Activated naive CD4-positive, alpha-beta T cell treated with anti-CD3 and anti-CD28 coated beads, Interleukin-2, amount 50 U/mL, for 72 hours (primary cell): Measurements from ENCODE around the gene TERC. TPM values are rescaled to one million over a fixed set of nuclear protein-coding genes. Genes with fewer than 3 reads are reported as not detected.
A peak's percentile ranks its signal among the peaks of the same experiment; 100 is the strongest.

Source experiments
- ATAC-seq, 2 donors: fragments of 150-1000 bp; cut with Tn5 transposase; 2 replicates each; pipeline ENCODE4 v1.10.0; 2021; ENCODE audit warnings: mild to moderate bottlenecking in 2 of 2, moderate library complexity in 2 of 2
- DNase-seq, 2 donors: peaks; one replicate each; pipeline ENCODE4 v3.0.0; 2021 to 2022; ENCODE audit warnings: low spot score in 2 of 2
- H3K27ac Mint-ChIP-seq, 2 donors: one replicate each; pipeline ENCODE4 v1.8.0; 2022; ENCODE audit warnings: mild to moderate bottlenecking in 2 of 2, mixed read lengths in 2 of 2
- H3K36me3 Mint-ChIP-seq, 2 donors: one replicate each; pipeline ENCODE4 v1.8.0; 2022; ENCODE audit warnings: mixed read lengths in 2 of 2
- H3K9me3 Mint-ChIP-seq, 2 donors: one replicate each; pipeline ENCODE4 v1.8.0; 2022; ENCODE audit warnings: mixed read lengths in 2 of 2
- total RNA-seq, 2 donors: library from RNA; stranded (reverse); gene quantifications; one replicate each; pipeline ENCODE4 v1.2.3, GENCODE V29; 2022

Gene TERC
- total RNA-seq, 2 donors from 2014 or later: 8.5 to 10.2 TPM

DNA sequence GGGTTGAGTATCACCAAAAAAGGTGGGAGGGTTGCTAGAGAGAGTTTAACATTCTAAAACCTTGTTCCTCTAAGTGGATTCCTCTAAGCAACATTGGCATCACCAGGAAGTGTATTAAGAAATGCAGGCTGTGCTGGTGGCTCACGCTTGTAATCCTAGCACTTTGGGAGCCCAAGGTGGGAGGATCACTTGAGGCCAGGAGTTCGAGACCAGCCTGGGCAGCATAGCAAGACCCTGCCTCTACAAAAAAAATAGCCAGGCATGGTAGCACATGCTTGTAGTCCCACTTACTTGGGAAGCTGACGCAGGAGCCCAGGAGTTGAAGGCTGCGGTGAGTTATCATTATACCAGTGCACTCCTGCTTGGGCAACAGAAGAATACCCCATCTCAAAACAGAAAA, 13.0 kb upstream of the TERC start:
- DNase-seq: no peak
- H3K36me3 Mint-ChIP-seq: peaks cover 32 to 56% of the 10 kb centered on the region in 2 donors
- H3K9me3 Mint-ChIP-seq: no peaks in the 10 kb centered on the region
- ATAC-seq: no peak
- H3K27ac Mint-ChIP-seq: peak overlapping the region in 1 of 2 donors; percentile 30

DNA sequence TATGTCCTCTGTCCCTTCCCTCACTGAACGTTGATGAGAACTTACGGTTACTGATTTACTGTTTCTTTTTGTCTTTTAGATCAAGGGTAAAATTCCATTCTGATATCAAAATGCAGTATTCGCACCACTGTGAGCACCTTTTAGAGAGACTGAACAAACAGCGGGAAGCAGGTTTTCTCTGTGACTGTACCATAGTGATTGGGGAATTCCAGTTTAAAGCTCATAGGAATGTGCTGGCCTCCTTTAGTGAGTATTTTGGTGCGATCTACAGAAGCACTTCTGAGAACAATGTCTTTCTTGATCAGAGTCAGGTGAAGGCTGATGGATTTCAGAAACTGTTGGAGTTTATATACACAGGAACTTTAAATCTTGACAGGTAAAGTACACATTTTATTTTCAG, 9.3 kb upstream of the TERC start:
- H3K36me3 Mint-ChIP-seq: peaks cover 27 to 40% of the 10 kb centered on the region in 2 donors
- no peaks in the 10 kb centered on the region for H3K9me3 Mint-ChIP-seq
- no peak for DNase-seq
- H3K27ac Mint-ChIP-seq: peak overlapping the region; percentile 100
- ATAC-seq: no peak

DNA sequence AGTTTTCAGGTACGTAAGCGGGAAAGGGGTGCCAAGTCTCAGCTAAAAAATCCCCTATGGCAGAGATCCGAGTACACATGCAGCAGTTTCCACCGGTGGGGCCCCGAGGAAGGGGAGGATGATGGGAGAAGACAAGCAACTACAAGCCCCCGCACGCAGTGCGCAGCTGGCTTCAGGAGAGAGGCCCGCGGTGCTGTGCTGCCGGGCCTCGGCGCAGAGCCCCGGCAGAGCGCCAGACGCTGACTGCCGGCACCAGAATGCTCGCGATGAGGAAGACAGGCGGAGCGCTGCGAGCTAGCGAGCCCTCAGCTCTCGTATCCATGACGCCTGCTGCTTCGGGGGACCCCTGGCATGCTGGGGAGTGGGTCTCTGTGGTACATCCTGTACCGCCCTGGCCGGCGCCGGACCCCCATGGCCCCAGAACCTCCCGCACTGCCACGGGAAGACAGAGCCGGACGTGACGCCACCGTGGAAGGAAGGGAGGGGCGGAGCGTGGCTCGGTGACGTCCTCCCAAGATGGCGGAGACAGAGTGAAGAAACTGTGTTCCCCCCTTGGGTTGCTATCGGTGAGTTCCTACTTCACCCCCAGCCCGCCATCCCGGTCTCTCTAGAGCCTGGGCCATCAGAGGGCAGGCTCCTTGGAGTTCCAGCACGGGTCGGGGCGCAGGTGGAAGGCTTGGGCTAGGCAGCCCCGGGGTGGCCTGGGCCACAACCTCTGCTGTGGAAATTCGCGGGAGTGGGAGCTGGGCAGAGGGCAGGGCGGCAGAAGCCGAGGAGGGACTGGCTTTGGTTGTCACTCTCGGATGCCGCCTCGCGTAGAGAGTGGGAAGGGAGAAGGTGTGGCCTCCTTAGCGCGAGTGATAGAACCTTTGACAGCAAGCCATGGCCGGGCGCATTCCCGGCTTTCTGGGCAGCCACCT, 8.3 kb upstream of the TERC start, which contains the start of gene MYNN:
Gene MYNN, plus strand, starts transcription at position 500 of the 920 bp plus-strand sequence. CDS start 900 bp downstream, outside the sequence.
- no peaks in the 10 kb centered on the region for H3K9me3 Mint-ChIP-seq
- peak; percentile 86 to 90 for DNase-seq
- peak; percentile 84 to 87 for ATAC-seq
- H3K36me3 Mint-ChIP-seq: peaks cover 21 to 34% of the 10 kb centered on the region in 2 donors
- peak within 1 kb of the TSS; percentile 100 for H3K27ac Mint-ChIP-seq

DNA sequence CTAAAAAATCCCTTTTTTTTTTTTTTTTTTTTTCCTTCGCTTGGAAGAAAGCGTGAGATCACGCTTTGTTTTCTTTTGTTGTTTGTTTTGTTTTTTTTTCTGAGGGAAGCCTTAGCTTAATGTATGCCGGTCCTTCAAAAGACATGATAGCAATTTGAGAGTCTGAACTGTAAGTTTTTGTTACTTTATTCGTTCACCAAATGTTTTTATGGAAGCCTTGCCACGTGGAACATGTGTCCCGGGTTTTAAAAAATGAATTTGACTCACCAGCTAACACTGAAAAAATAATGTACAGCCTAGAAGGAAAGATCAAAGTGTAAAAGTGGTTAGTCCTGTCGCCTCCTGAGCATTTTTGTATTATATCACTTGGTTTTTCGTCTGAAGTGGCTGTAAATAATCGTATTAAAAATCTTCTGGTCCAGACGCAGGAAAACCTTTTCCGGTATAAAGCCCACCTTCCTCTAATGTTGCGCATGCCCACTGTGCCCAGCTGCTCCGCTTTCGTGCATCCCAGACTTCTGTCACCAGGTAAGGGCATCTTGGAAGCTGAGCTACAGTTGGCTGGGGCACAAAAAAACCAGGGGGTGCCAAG, 7.5 kb upstream of the TERC start:
- DNase-seq (no peak), ATAC-seq (peak; percentile 32 to 34)
- Mint-ChIP-seq H3K27ac (peak overlapping the region; percentile 100), H3K9me3 (no peaks in the 10 kb centered on the region), H3K36me3 (peaks cover 21 to 33% of the 10 kb centered on the region in 2 donors)

DNA sequence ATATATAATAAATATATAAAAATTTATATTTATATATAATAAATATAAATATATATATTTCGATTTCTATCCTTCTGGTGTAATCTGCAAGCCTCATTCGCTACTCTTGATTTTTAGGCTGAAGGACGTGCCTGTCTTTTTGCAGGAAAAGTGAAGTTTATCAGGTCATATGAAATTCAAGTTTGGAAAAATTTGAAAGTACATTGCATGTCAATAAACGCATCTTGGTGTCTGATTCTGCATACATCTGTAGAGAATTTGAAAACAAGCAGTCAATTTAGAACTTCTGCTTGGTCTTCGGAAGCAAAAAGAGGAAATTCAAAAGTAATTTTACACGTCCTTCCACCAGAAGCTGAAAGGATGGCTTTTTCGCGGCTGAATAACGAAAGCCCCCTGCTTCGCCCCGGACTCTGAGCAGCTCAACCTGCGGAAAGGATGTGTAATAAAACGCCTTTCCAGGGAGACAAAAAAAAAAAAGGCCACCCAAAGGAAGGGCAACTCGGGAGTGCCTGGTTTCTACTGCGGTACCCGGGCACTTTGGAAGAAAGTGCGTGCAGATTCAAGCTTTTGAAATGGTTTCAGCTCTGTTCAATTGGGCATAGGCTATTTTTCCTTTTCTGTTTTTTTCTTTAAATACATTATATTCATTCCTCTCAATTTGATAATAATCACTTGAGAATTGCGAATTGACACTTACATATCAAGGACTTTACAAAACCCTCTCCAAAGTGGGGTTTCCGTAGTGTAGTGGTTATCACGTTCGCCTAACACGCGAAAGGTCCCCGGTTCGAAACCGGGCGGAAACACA, 6.8 kb upstream of the TERC start:
- H3K9me3 Mint-ChIP-seq: no peaks in the 10 kb centered on the region
- peaks cover 21 to 26% of the 10 kb centered on the region in 2 donors for H3K36me3 Mint-ChIP-seq
- ATAC-seq (peak; percentile 28 to 35), DNase-seq (peak; percentile 65 to 77)
- peak overlapping the region; percentile 100 for H3K27ac Mint-ChIP-seq

DNA sequence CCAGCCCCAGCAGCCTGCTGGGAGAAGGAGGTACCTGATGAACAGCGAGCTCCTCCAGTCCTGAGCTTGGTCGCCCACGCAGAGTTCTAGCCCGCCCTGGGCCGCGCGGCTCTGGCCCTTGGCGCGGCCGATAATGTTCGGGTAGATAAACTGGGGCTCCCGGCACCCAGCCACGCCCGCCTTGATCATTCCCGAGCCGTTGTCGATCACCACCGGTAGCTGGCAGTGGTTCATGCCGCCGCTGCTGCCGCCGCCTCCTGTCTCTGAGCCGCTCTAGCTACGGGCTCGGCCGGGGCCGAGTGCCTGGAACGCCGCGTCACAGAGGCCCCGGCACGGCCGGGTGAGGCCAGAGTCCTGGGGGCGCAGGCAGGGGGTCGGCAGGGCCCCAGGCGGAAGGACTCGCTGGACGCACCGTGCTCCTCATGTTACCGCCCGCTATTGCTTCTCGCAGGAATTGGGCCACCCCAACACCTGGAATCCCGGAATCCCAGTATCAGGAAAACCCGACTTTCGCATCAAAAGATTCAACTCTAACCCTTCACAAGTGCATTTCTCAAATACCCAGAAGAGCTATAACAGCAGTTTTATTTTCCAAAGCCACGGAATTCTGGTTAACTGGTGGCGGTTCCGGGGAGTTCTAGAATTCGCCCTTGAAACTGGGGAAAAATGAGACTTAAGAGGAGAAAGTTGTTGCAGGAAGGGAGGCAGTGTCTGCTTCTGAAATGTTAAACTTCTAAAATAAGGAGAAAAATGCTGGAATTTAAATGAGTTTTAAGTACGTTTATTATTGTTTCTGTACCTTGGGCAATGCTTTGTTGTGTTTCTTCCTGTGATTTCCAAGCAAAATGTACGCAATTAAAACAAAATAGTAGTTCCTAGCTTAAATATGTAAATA, 4.7 kb upstream of the TERC start, which contains the start of gene ACTRT3:
Gene ACTRT3, minus strand, starts transcription at position 275 of the 895 bp plus-strand sequence. Its CDS starts 41 bp downstream, at position 234.
- Mint-ChIP-seq H3K9me3 (peaks cover 0 to 4% of the 10 kb centered on the region in 2 donors), H3K36me3 (peaks cover 21 to 30% of the 10 kb centered on the region in 2 donors), H3K27ac (peak within 1 kb of the TSS in 1 of 2 donors; percentile 85)
- peak; percentile 54 to 68 for DNase-seq
- ATAC-seq: peak; percentile 18 to 25

DNA sequence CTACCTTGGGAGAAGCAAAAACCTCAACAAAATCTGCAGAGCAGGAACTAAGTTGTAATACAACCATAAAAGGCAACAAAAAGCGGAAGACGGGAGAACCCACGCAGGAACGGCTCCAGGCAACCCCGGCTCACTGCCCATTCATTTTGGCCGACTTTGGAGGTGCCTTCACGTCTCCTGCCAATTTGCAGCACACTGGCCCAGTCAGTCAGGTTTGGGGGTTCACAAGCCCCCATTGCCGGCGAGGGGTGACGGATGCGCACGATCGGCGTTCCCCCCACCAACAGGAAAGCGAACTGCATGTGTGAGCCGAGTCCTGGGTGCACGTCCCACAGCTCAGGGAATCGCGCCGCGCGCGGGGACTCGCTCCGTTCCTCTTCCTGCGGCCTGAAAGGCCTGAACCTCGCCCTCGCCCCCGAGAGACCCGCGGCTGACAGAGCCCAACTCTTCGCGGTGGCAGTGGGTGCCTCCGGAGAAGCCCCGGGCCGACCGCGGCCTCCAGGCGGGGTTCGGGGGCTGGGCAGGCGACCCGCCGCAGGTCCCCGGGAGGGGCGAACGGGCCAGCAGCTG, 463 bp downstream of the TERC start:
- ATAC-seq (peak; percentile 35 to 51), DNase-seq (peak; percentile 52 to 78)
- Mint-ChIP-seq H3K27ac (peak overlapping the region; percentile 96 to 98), H3K9me3 (peaks cover 0 to 4% of the 10 kb centered on the region in 2 donors), H3K36me3 (peaks cover 4 to 12% of the 10 kb centered on the region in 2 donors)

DNA sequence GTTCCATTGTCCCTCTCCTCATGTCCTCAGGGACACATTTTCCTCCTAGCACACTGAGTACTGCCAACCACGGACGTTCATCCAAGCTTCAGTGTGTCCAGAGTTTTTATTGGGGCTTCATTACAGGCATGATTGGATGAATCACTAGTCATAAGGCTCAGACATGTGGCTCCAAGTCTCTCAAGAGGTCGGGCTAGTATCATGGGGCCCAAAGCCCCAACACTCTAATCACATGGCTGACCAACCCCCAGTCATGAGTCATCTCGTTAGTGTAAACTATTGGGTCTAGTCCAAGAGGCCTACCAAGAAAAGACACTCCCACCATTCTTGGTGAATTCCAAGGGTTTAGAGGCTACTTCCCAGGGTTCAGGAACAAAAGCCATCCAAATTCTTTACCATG, 4.4 kb downstream of the TERC start:
- no peak for ATAC-seq
- DNase-seq: no peak
- peaks cover 4 to 6% of the 10 kb centered on the region in 2 donors for H3K36me3 Mint-ChIP-seq

DNA sequence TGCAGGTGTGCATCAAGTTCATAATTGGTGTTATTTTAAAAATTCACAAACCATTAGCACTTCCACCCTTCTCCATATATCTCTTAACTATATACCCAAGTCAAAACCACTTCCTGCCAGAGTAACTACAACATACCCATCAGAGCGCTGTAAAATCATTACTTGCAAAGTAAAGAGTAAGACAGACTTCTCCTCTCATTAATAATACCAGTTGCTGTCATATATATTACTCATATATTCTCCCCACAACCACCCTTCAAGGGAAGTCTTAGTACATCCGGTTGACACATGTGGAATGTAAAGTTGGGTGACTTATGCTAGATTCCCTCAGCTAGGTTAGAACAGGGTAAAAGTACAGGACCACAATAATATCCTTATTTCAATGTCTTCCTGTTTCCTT, 5.6 kb downstream of the TERC start:
- H3K36me3 Mint-ChIP-seq: peaks cover 0 to 2% of the 10 kb centered on the region in 2 donors
- no peak for DNase-seq
- peaks cover 0 to 6% of the 10 kb centered on the region in 2 donors for H3K9me3 Mint-ChIP-seq
- H3K27ac Mint-ChIP-seq: peak overlapping the region in 1 of 2 donors; percentile 70
- peak; percentile 79 to 90 for ATAC-seq

More for the DNA sequence above, 4.4 kb downstream of the TERC start:
- Mint-ChIP-seq H3K27ac (no peak overlapping the region), H3K9me3 (peaks cover 0 to 6% of the 10 kb centered on the region in 2 donors)

DNA sequence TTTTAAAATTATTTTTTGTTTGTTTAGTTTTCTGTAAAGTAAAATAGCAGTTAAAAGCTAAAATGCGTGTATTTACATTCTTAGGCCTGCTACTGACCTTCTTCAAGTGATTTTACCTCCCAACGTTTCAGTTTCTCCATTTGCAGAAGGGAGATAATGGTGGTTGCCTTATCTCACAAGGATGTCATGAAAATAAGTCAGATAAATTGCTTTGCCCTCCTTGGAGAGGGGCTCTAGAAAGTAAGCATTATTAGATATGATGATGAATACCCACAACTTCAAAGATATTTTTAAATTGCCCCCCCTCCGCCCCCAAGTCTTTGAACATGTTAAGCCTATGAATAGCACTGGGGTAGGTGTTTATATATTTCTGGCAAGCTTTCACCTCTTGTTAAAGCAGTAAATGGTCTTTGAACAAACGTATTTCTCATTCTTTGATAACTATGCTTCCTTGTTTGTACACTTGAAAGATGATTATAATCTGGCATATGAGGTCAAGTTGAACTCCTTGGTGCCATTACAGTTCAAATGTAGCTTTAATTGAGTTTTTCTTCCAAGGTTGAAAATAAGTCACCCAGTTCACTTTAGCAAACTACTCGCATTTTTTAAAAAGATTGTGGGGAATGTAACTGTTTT, 6.4 kb downstream of the TERC start:
- Mint-ChIP-seq H3K27ac (peak overlapping the region in 1 of 2 donors; percentile 70), H3K9me3 (peaks cover 0 to 6% of the 10 kb centered on the region in 2 donors), H3K36me3 (no peaks in the 10 kb centered on the region)
- ATAC-seq: no peak
- DNase-seq: no peak

DNA sequence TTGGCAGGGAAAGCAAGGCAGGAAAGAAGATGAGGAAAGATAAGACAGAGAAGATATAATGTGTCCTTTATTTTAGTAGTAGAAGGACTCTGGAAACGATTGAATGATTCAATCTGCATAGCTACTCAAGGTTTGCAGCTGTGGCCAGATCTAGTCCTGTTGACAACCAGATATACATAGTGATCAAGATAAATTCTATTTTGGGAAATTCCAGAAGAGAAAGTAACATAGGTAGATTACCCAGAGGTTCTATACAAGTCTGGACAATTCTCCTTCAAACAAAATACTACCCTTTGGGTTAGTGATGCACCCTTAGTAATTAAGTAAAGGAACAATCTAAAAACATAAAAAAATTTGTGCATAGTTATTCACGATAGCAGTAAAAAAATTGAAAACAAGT, 9.4 kb downstream of the TERC start:
- DNase-seq (no peak), ATAC-seq (no peak)
- Mint-ChIP-seq H3K36me3 (no peaks in the 10 kb centered on the region), H3K27ac (no peak overlapping the region), H3K9me3 (peaks cover 0 to 6% of the 10 kb centered on the region in 2 donors)

DNA sequence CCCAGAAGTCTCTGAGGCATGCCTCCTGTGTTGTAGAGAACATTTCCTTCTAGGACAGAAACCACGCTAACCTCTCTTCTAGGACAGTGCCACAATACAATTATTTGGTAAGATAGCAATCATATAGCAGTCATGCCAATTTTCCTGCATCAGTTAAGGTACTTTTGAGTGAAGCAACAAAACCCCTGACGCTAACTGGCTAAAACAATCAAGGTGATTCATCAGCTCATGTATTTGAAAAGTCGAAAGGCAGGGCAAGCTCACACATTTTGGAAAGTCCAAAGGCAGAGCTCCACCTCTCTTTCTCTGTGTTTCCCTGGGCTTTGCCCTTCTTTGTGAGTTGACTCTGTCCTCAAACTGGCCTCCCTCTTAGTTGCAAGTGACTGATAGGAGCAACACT, 10.1 kb downstream of the TERC start:
- ATAC-seq (no peak), DNase-seq (no peak)
- Mint-ChIP-seq H3K36me3 (no peaks in the 10 kb centered on the region), H3K9me3 (peaks cover 0 to 6% of the 10 kb centered on the region in 2 donors), H3K27ac (no peak overlapping the region)

DNA sequence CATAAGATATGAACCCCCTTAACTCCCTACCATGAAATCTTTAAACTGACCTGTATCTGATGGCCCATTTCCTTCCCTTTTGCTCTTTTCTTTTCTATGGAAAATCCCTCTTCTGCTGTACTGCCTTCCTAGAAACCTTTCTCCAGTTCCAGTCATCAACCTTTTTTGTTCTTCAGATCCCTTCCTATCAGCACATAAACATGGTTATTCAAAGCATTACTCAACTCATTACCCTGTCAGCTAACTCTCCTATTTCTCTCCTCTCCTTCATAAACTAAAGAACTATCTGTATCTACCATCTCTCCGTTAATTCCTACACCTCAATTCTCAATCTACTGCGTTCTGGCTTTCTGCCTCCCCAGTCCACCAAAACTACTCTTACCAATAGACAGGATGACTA, 13.0 kb downstream of the TERC start:
- Mint-ChIP-seq H3K36me3 (no peaks in the 10 kb centered on the region), H3K9me3 (peaks cover 0 to 6% of the 10 kb centered on the region in 2 donors), H3K27ac (no peak overlapping the region)
- DNase-seq (no peak), ATAC-seq (no peak)

DNA sequence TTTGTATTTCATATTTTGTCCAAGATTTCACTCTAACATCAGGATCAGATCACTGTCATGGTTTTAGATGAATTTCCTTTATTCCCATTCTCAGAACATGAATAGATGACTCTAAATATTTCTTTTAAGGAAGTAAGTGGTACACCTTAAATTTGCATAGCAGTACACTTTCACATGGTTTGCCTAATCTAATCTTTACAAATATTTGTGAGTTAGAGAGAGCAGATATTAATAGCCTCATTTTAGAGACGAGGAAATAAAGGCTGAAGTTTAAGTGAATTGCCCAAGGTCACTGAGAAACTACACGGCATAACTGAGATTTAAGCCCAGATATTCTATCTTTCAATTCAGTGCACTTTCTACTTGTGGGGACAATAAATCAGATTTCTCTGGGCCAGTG, 14.2 kb downstream of the TERC start:
- no peak for DNase-seq
- no peaks in the 10 kb centered on the region for H3K36me3 Mint-ChIP-seq
- H3K27ac Mint-ChIP-seq: no peak overlapping the region
- H3K9me3 Mint-ChIP-seq: no peaks in the 10 kb centered on the region
- no peak for ATAC-seq

DNA sequence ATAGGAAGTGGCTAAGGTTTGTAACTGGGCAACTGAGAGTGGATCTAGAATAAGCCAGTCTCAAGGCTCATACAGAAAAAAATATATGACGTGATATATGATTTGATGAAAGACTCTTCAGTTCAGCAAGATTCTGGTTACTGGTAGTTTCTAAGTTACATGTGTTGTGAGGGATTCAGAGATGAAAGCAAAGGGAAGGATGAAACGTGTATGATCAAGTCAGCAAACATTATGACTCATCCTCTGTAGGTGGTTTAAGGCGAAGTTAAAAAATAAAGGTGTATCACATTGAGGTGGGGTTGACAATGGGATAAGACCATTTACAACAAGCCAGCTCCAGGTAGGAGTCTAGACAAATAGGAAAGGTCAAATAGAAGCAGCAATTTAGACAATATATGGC, 16.2 kb downstream of the TERC start:
- peak; percentile 62 to 95 for ATAC-seq
- H3K9me3 Mint-ChIP-seq: no peaks in the 10 kb centered on the region
- H3K27ac Mint-ChIP-seq: peak overlapping the region in 1 of 2 donors; percentile 11
- no peaks in the 10 kb centered on the region for H3K36me3 Mint-ChIP-seq
- no peak for DNase-seq
